DOHH2 (cell line): ENCODE results near the gene UBE3A.

Experiments used
- H3F3A ChIP-seq: fragments of 200-600 bp; sonication (generic), shearing (Covaris generic); 2 replicates; pipeline ENCODE4 v1.6.0; 2016; ENCODE audit warnings: antibody characterized with exemption, mild to moderate bottlenecking; ENCODE audit not compliant: control insufficient read depth, insufficient read depth
- H3K27ac ChIP-seq: fragments of 200-600 bp; sonication (generic); 2 replicates; pipeline ENCODE4 v1.5.1; 2014; ENCODE audit warnings: low read depth, mild to moderate bottlenecking, low read length, moderate library complexity
- H3K27me3 ChIP-seq: fragments of 200-600 bp; sonication (generic); 2 replicates; pipeline ENCODE4 v1.6.1; 2014; ENCODE audit warnings: mild to moderate bottlenecking, low read length, mixed read lengths; ENCODE audit not compliant: control insufficient read depth
- H3K36me3 ChIP-seq: fragments of 200-600 bp; sonication (generic); 2 replicates; pipeline ENCODE4 v1.6.1; 2014; ENCODE audit warnings: mild to moderate bottlenecking, low read length, moderate library complexity, mixed read lengths; ENCODE audit not compliant: control insufficient read depth
- H3K4me1 ChIP-seq: fragments of 200-600 bp; sonication (generic); 2 replicates; pipeline ENCODE4 v1.6.1; 2014; ENCODE audit warnings: mild to moderate bottlenecking, low read length, mixed read lengths; ENCODE audit not compliant: control insufficient read depth
- H3K4me2 ChIP-seq: fragments of 200-600 bp; sonication (generic); 2 replicates; pipeline ENCODE4 v1.6.0; 2014; ENCODE audit warnings: mild to moderate bottlenecking, low read length, moderate library complexity
- H3K4me3 ChIP-seq: fragments of 200-600 bp; sonication (generic); 2 replicates; pipeline ENCODE4 v1.5.1; 2014; ENCODE audit warnings: mild to moderate bottlenecking, low read length, mixed read lengths
- H3K79me2 ChIP-seq: fragments of 200-600 bp; sonication (generic); 2 replicates; pipeline ENCODE4 v1.6.1; 2014; ENCODE audit warnings: mild to moderate bottlenecking, low read length, mixed read lengths; ENCODE audit not compliant: control insufficient read depth
- H3K9me2 ChIP-seq: fragments of 200-600 bp; sonication (generic); replicated peaks from 2 replicates; pipeline ENCODE4 v1.6.1; 2014; ENCODE audit warnings: mild to moderate bottlenecking, low read length, mixed read lengths; ENCODE audit not compliant: control insufficient read depth
- H3K9me3 ChIP-seq: fragments of 200-600 bp; sonication (generic); 2 replicates; pipeline ENCODE4 v1.6.1; 2014; ENCODE audit warnings: antibody characterized with exemption, low read length, mixed read lengths; ENCODE audit not compliant: control insufficient read depth, insufficient read depth
- H4K20me1 ChIP-seq: fragments of 200-600 bp; sonication (generic); 2 replicates; pipeline ENCODE4 v1.6.0; 2014; ENCODE audit warnings: low read depth, mild to moderate bottlenecking, antibody characterized with exemption, low read length, moderate library complexity; ENCODE audit not compliant: control insufficient read depth, insufficient read depth
- EZH2phosphoT487 ChIP-seq: fragments of 200-600 bp; sonication (generic); IDR thresholded peaks from 2 replicates; pipeline ENCODE4 v1.6.1; 2017; ENCODE audit warnings: borderline replicate concordance, mild to moderate bottlenecking, antibody characterized with exemption, low read length, moderate library complexity, mixed read lengths
- TF ChIP-seq, protein P1 (sequence below): fragments of 200-600 bp; sonication (generic); IDR thresholded peaks from one replicate; pipeline ENCODE4 v1.5.1; 2014; ENCODE audit warnings: antibody characterized with exemption, mild to moderate bottlenecking, low read depth, low read length; ENCODE audit not compliant: poor library complexity, severe bottlenecking

UBE3A gene

DNA sequence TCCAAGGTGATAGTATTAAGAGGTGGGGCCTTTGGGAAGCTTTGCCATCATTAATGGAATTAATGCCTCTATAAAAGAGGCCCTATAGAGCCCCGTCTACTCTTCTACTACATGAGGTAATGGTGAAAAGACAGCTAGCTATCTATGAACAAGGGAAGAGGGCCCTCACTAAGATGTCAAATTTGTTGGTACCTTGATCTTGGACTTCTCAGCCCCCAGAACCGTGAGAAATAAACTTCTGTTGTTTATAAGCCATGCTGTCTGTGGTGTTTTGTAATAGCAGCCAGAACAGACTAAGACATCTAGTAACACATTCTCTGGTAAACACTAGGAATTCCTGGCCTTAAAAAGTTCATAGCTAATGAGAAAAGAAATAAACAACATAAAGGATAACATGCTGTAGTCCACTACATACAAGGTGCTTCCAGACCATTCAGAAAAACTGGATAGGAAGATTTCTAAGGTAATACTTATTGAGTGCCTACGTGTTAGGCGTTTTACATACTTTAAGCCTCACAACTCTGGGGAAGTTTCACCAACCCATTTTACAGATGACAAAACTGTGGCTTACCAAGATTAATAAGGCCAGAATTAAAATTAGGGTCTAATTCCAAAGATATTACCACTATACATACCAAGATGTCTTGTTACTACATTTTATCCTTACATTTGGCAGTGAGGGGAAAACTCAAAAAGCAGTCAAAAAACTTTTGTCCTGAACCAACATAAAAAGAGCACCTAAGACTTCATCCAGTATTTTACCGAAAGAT, 3.2 kb downstream of the UBE3A start:
- peaks cover 37% of the 10 kb centered on the region for H3K4me1 ChIP-seq
- TF ChIP-seq EZH2phosphoT487, result no peak
- TF ChIP-seq, protein P1, sequence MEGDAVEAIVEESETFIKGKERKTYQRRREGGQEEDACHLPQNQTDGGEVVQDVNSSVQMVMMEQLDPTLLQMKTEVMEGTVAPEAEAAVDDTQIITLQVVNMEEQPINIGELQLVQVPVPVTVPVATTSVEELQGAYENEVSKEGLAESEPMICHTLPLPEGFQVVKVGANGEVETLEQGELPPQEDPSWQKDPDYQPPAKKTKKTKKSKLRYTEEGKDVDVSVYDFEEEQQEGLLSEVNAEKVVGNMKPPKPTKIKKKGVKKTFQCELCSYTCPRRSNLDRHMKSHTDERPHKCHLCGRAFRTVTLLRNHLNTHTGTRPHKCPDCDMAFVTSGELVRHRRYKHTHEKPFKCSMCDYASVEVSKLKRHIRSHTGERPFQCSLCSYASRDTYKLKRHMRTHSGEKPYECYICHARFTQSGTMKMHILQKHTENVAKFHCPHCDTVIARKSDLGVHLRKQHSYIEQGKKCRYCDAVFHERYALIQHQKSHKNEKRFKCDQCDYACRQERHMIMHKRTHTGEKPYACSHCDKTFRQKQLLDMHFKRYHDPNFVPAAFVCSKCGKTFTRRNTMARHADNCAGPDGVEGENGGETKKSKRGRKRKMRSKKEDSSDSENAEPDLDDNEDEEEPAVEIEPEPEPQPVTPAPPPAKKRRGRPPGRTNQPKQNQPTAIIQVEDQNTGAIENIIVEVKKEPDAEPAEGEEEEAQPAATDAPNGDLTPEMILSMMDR, result no peak
- H3K9me3 ChIP-seq, result peaks cover 7% of the 10 kb centered on the region; the same call in 1 of the 2 replicates
- no peaks in the 10 kb centered on the region for H3F3A ChIP-seq
- peaks cover 90% of the 10 kb centered on the region for H3K79me2 ChIP-seq
- no peak overlapping the region for H3K27ac ChIP-seq
- peaks cover 71% of the 10 kb centered on the region for H3K36me3 ChIP-seq
- H3K4me3 ChIP-seq, result peak overlapping the region; percentile 82
- H4K20me1 ChIP-seq, result peaks cover 35% of the 10 kb centered on the region; the same call in 1 of the 2 replicates
- H3K9me2 ChIP-seq, result no peaks in the 10 kb centered on the region
- H3K27me3 ChIP-seq, result no peaks in the 10 kb centered on the region
- peak overlapping the region; percentile 87 for H3K4me2 ChIP-seq

DNA sequence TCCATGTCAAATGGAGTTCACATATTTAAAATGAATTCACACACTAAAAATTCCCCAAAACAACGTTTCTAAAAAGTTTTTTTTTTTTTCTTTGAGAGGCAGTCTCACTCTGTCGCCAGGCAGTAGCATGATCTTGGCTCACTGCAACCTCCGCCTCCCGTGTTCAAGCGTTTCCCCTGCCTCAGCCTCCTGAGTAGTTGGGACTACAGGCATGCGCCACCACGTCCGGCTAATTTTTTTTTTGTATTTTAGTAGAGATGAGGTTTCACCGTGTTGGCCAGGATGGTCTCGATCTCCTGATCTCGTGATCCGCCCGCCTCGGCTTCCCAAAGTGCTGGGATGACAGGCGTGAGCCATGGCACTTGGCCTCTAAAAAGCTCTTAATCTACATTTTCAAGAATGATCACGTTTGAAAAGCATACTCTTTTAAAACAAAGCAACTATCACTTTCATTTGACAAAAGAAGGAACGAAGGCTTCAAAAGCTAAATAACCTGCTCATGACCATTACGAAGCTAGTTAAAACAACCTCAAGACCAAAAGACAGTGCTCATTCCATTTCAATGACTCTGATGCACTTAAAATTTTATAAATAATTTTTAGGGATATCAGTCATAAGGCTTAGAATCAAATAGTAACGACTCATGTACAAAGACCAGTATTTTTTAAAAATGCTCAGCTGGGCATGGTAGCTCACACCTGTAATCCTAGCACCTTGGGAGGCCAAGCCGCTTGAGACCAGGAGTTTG, 5.5 kb downstream of the UBE3A start:
- H3K9me2 ChIP-seq, result no peaks in the 10 kb centered on the region
- H3K4me2 ChIP-seq, result no peak overlapping the region
- H3K27ac ChIP-seq, result no peak overlapping the region
- no peak overlapping the region for H3K4me3 ChIP-seq
- peaks cover 7% of the 10 kb centered on the region; the same call in 1 of the 2 replicates for H3K9me3 ChIP-seq
- no peaks in the 10 kb centered on the region for H3K27me3 ChIP-seq
- H3K36me3 ChIP-seq, result peaks cover 83% of the 10 kb centered on the region
- H3K4me1 ChIP-seq, result peaks cover 28% of the 10 kb centered on the region
- H3K79me2 ChIP-seq, result peaks cover 97% of the 10 kb centered on the region
- H3F3A ChIP-seq, result no peaks in the 10 kb centered on the region
- H4K20me1 ChIP-seq, result peaks cover 35% of the 10 kb centered on the region; the same call in 1 of the 2 replicates
- no peak for TF ChIP-seq EZH2phosphoT487
- TF ChIP-seq, protein P1, result no peak

DNA sequence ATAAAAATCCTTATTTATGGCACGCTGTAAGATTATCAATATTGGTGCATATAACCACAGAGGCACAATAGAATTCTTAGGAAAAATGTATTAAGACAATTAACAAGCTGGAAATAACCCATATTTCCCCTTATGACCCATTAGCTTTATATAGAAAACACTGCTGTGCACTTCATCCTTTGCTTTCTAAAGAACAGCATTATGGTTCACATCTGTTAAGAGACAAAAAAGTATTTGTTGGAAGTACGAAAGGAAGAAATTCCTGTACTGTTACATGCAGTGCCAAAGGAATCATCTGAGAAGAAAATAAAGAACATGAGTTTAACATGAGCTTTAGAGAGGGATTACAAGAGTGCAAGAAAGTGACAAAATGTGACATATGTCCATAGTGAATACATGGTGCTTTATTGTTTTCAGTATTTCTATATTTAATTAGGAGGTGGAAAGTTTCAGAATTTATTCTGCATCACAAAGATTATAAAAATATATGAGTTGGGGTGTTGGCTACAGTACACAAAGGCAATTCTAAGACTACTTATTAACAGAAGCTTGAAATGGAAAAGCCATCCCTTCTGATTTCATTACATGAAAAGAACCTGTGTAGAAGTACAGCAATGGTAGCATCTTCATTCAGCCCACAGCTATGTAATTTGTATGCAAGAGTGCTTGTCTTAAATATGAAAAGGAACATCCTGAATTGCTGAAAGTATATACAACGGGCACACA, 6.8 kb downstream of the UBE3A start:
- Histone ChIP-seq H3K27ac (no peak overlapping the region), H3K4me3 (no peak overlapping the region), H3K79me2 (peaks cover 97% of the 10 kb centered on the region)

More for the DNA sequence above, 6.8 kb downstream of the UBE3A start:
- TF ChIP-seq EZH2phosphoT487, result no peak
- TF ChIP-seq, protein P1, result no peak
- H3F3A ChIP-seq, result no peaks in the 10 kb centered on the region
- H3K36me3 ChIP-seq, result peaks cover 83% of the 10 kb centered on the region
- peaks cover 26% of the 10 kb centered on the region; the same call in 1 of the 2 replicates for H4K20me1 ChIP-seq
- no peak overlapping the region for H3K4me2 ChIP-seq
- no peaks in the 10 kb centered on the region for H3K9me2 ChIP-seq
- no peaks in the 10 kb centered on the region for H3K27me3 ChIP-seq
- H3K9me3 ChIP-seq, result peaks cover 7% of the 10 kb centered on the region; the same call in 1 of the 2 replicates
- peaks cover 24% of the 10 kb centered on the region for H3K4me1 ChIP-seq
